Measurements from ENCODE around the gene IFT122. TPM values are rescaled to one million over a fixed set of nuclear protein-coding genes. Genes with fewer than 3 reads are reported as not detected.
"Not testable (repeated sequence)": the region's sequence is repeated elsewhere in the genome, so short reads cannot be mapped to it uniquely, and the experiment has no call there.

IFT122 gene
- total RNA-seq: 100 to 1,000 TPM in 2 of 5 donors, 10 to 100 TPM in 2, 1 to 10 TPM in 1; 9.9 to 163 (median 61.5) TPM
- polyA plus RNA-seq: 10 to 100 TPM; 12.3 to 17.0 (median 13.9) TPM
- long read RNA-seq, donor 1: 0 reads
- long read RNA-seq, donor 2, partial matches to known transcripts: 0 of 2 reads
- long read RNA-seq, donor 2, other reads (novel, unspliced or antisense): 0 of 2 reads
- long read RNA-seq, donor 3: 0 reads
- long read RNA-seq, donor 4: 0 reads
- long read RNA-seq, donor 5, partial matches to known transcripts: 0 of 4 reads
- long read RNA-seq, donor 5, other reads (novel, unspliced or antisense): 0 of 4 reads
- long read RNA-seq, donor 6: 0 reads
- long read RNA-seq, donor 7, partial matches to known transcripts: 0 of 2 reads
- long read RNA-seq, donor 7, other reads (novel, unspliced or antisense): 0 of 2 reads
- long read RNA-seq, donor 8, partial matches to known transcripts: 0 of 1 reads
- long read RNA-seq, donor 8, other reads (novel, unspliced or antisense): 0 of 1 reads
- long read RNA-seq, donor 9, partial matches to known transcripts: 0 of 1 reads
- long read RNA-seq, donor 9, other reads (novel, unspliced or antisense): 0 of 1 reads
- long read RNA-seq, donor 10, partial matches to known transcripts: 0 of 1 reads
- long read RNA-seq, donor 10, other reads (novel, unspliced or antisense): 0 of 1 reads

DNA sequence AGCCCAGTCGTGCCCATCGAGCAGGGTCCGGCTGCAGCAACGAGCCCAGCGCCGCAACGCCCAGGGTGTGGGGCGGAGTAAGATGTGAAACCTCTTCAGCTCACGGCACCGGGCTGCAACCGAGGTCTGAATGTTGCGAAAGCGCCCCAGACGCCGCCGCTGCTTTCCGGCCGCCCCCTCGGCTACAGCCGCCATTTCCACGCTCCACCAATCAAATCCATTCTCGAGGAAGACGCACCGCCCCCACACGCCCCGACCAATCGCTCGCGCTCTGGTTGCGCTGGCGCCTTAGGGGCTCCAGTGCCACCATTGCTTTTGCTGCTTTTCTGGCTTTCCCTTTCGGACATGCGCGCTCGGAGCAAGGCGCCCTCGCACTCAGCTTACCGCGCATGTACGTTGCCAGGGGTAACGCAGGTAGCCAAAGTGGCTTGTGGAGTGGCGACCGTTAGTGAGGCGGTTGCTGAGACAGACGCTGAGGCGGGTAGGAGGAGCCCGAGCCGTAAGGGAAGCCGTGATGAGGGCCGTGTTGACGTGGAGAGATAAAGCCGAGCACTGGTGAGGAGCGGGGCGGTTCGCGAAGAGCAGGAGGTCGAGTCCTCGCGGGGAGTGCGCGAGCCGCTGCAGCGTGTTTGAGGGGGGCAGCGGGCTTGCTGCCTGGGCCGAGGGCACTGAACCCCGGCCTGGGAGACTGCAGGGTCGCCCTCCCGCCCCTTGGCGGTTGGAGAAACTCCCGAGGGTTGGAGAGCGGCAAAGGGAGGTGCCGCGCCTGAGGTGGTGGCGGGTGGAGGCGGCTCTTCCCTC, at the start of gene IFT122, which contains the start of gene MBD4:
TSS of gene IFT122 (plus strand) at position 408 of the 801 bp plus-strand sequence. CDS start at position 515, 107 bp downstream.
TSS of gene MBD4 (minus strand) at position 132 of the 801 bp plus-strand sequence. CDS start at position 17, 115 bp downstream.
- peak in 2 of 4 donors; percentile 44 to 80 for TF ChIP-seq POLR2A (IDR thresholded peaks at IDR 0.05)
- no peak for TF ChIP-seq CTCF (IDR thresholded peaks at IDR 0.05)
- peak; percentile 55 to 89 (median 87) for TF ChIP-seq POLR2AphosphoS5 (IDR thresholded peaks at IDR 0.05)
- peak; percentile 97 to 99 for DNase-seq
- Histone ChIP-seq H3K4me3 (peak within 1 kb of the TSS; percentile 74 to 91 (median 78)), H3K27ac (peak within 1 kb of the TSS; percentile 89 to 96 (median 92)), H3K4me1 (peaks cover 50 to 88% (median 74%) of the 10 kb centered on the region in 4 donors), H3K27me3 (no peaks in the 10 kb centered on the region), H3K36me3 (peaks cover 13 to 31% (median 27%) of the 10 kb centered on the region in 4 donors), H3K9me3 (no peaks in the 10 kb centered on the region)
- intact Hi-C loops (cut with DNase I; ENCODE audit: low total_unique reads): no loop called here
- 0% methylated on average over 55 to 75 of the region's 75 CpGs for WGBS, 5 donors

DNA sequence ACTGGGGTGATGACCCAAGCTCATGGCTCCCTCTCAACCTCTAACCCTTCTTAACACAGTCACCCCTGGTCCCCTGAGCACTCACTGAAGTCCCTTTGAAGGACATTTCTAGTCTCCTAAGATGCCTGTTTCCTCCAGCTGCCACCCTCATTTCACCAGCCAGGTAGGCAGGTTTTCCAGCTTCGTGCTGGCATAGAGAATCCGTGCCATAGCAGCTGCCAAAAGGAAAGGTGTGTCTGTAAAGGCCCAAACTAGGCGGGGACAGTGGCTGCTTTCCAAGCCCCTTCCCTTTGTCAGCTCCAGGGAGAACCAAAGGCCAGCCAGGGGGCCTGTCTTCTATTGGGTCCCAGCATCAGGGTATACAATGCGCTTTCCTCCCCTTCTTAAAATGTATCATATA, 48.4 kb upstream of the IFT122 start:
- H3K27ac ChIP-seq; H3K4me3 ChIP-seq; DNase-seq; intact Hi-C loops (cut with DNase I; ENCODE audit: low total_unique reads); H3K9me3 ChIP-seq; H3K27me3 ChIP-seq: not testable (repeated sequence)
- Histone ChIP-seq H3K4me1 (peaks cover 0 to 20% (median 10%) of the 10 kb centered on the region in 4 donors), H3K36me3 (peaks cover 26 to 86% (median 83%) of the 10 kb centered on the region in 4 donors)
- WGBS, 5 donors: 50 to 63% (median 61%) methylated on average over 3 to 4 of the region's 4 CpGs

GRCh38 chr3:129392106-129392887, 47.7 kb upstream of the IFT122 start:
- H3K27me3 ChIP-seq; DNase-seq; H3K27ac ChIP-seq; H3K4me3 ChIP-seq; intact Hi-C loops (cut with DNase I; ENCODE audit: low total_unique reads); H3K9me3 ChIP-seq: not testable (repeated sequence)
- H3K4me1 ChIP-seq: peaks cover 0 to 27% (median 14%) of the 10 kb centered on the region in 4 donors
- WGBS, 5 donors: 73 to 81% (median 74%) methylated on average over 5 to 8 of the region's 8 CpGs
- peaks cover 24 to 86% (median 80%) of the 10 kb centered on the region in 4 donors for H3K36me3 ChIP-seq

DNA sequence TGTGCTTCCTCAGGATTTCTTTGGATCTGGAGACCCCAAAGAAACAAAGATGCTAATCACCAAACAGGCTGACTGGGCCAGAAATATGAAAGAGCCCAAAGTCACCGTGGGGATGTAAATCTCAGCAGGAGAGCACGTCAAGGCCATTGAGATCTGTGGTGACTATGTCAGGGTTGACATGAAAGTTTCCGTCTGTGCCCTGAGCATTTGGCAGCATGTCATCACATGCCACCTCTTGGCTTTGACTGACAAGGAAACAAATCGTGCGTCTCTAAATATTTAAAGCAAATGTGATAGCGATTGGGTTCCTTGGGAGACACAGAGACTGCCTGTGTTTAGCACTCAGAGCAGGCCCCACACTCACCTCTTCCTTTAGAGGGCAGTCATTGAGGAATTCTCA, 46.8 kb upstream of the IFT122 start:
- Histone ChIP-seq H3K4me1 (peaks cover 4 to 37% (median 24%) of the 10 kb centered on the region in 4 donors), H3K4me3 (no peak overlapping the region), H3K36me3 (peaks cover 20 to 76% (median 71%) of the 10 kb centered on the region in 4 donors), H3K27ac (no peak overlapping the region), H3K27me3 (no peaks in the 10 kb centered on the region), H3K9me3 (no peaks in the 10 kb centered on the region)
- WGBS, 5 donors: 39 to 81% (median 66%) methylated on average over 3 to 6 of the region's 6 CpGs
- intact Hi-C loops (cut with DNase I; ENCODE audit: low total_unique reads): no loop called here
- TF ChIP-seq CTCF (IDR thresholded peaks at IDR 0.05): no peak
- TF ChIP-seq EP300 (IDR thresholded peaks at IDR 0.05): no peak
- TF ChIP-seq POLR2A (IDR thresholded peaks at IDR 0.05): no peak
- no peak for TF ChIP-seq POLR2AphosphoS5 (IDR thresholded peaks at IDR 0.05)
- DNase-seq: no peak

DNA sequence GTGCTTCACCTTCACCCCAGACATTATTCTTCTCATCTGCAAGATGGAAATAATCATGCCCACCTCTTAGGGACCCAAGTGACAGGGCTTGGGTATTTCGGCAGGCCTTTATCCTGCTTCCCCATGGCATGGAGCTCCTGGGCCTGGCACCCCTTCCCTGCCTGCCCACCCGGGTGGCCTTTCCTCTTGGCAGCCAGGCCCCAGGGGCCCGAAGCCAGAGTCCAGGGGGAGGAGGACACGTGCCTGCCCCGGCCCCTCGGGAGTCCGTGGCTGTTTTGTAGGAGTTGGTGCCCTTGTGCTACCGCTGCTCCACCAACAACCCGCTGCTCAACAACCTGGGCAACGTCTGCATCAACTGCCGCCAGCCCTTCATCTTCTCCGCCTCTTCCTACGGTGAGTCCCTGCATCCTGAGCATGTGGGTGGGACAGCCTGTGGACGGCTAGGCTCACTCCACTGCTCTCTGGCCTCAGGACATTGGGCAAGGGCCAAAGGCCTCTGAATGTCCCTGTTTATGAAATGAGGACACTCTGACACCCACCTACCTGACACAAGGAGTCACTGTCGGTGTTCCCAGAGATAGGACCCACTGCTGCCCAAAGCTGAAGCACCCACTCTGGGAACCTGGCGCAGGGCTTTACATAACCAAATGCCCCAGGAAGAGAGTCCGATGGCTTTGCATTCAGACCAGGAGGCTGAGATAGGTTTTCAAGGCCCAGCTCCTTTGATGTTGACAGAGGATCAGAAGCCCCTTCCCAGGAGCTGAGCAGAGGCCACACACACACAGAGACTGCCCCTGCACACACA, 46.1 kb upstream of the IFT122 start:
- H3K36me3 ChIP-seq: peaks cover 20 to 75% (median 67%) of the 10 kb centered on the region in 4 donors
- H3K4me3 ChIP-seq; H3K27ac ChIP-seq; DNase-seq; intact Hi-C loops (cut with DNase I; ENCODE audit: low total_unique reads); H3K9me3 ChIP-seq; H3K27me3 ChIP-seq: not testable (repeated sequence)
- peaks cover 8 to 42% (median 28%) of the 10 kb centered on the region in 4 donors for H3K4me1 ChIP-seq
- WGBS, 5 donors: 66 to 91% (median 85%) methylated on average over 3 to 12 of the region's 17 CpGs
